ENCODE results near the gene FAM174A. TPM values are rescaled to one million over a fixed set of nuclear protein-coding genes. Genes with fewer than 3 reads are reported as not detected.
A peak's percentile ranks its signal among the peaks of the same experiment; 100 is the strongest.

FAM174A gene
- total and polyA plus RNA-seq, 4 donors, result 21.3 to 60.1 (median 41.3) TPM

- Histone ChIP-seq H3K27me3 (ENCODE audit: control insufficient read depth in 3 of 3, insufficient read depth in 3 of 3, low read length in 2 of 3) (no peaks in the 10 kb centered on the region), H3K9me3 (ENCODE audit: control insufficient read depth in 4 of 4, insufficient read depth in 3 of 4, low read length in 3 of 4) (no peaks in the 10 kb centered on the region), H3K4me3 (no peak overlapping the region), H3K27ac (ENCODE audit: low read depth in 1 of 2, low read length in 1 of 2) (no peak overlapping the region), H3K9ac (ENCODE audit: insufficient read depth in 1 of 2, low read length in 2 of 2) (no peak overlapping the region), H3K36me3 (ENCODE audit: control insufficient read depth in 4 of 4, insufficient read depth in 4 of 4, low read length in 4 of 4) (peaks cover 0 to 3% (median 1%) of the 10 kb centered on the region in 4 donors), H3K4me1 (ENCODE audit: control insufficient read depth in 5 of 5, insufficient read depth in 5 of 5, low read length in 5 of 5) (no peaks in the 10 kb centered on the region)
- ATAC-seq (ENCODE audit: insufficient read depth, low FRiP score) (no peak), DNase-seq (no peak)
- 91 to 95% methylated on average over 5 of the region's 5 CpGs for WGBS, 2 donors
- TF ChIP-seq, protein P1, sequence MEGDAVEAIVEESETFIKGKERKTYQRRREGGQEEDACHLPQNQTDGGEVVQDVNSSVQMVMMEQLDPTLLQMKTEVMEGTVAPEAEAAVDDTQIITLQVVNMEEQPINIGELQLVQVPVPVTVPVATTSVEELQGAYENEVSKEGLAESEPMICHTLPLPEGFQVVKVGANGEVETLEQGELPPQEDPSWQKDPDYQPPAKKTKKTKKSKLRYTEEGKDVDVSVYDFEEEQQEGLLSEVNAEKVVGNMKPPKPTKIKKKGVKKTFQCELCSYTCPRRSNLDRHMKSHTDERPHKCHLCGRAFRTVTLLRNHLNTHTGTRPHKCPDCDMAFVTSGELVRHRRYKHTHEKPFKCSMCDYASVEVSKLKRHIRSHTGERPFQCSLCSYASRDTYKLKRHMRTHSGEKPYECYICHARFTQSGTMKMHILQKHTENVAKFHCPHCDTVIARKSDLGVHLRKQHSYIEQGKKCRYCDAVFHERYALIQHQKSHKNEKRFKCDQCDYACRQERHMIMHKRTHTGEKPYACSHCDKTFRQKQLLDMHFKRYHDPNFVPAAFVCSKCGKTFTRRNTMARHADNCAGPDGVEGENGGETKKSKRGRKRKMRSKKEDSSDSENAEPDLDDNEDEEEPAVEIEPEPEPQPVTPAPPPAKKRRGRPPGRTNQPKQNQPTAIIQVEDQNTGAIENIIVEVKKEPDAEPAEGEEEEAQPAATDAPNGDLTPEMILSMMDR (IDR thresholded peaks at IDR 0.05; ENCODE audit: control extremely low read depth, extremely low read depth), result no peak
These were observed 49.7 kb downstream of the FAM174A start for GRCh38 chr5:100584889-100585288.

DNA sequence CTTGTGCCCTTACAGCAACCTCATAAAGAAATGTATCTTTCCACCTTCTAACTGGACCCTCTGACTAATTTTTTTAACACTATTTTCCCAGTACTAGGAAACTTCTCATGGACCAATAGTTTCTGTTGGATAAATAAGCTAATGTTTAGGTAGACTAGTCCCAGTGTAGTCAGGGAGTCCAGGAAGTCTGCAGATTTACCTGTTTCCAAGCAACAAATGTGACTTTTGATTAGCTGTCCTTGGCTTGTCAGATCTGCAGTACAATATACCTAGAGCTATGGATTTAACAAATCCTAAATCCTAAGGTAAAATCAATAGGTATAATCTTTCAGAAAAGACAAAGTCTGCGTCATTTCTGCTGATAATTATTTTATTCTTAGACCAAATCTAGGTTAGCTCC, 55.7 kb downstream of the FAM174A start:
- H3K4me3 ChIP-seq, result no peak overlapping the region
- ATAC-seq (ENCODE audit: insufficient read depth, low FRiP score), result no peak
- TF ChIP-seq, protein P1 (IDR thresholded peaks at IDR 0.05; ENCODE audit: control extremely low read depth, extremely low read depth), result no peak
- H3K4me1 ChIP-seq (ENCODE audit: control insufficient read depth in 5 of 5, insufficient read depth in 5 of 5, low read length in 5 of 5), result no peaks in the 10 kb centered on the region
- no peak for DNase-seq
- no peaks in the 10 kb centered on the region for H3K9me3 ChIP-seq (ENCODE audit: control insufficient read depth in 4 of 4, insufficient read depth in 3 of 4, low read length in 3 of 4)
- H3K9ac ChIP-seq (ENCODE audit: insufficient read depth in 1 of 2, low read length in 2 of 2), result no peak overlapping the region
- H3K27me3 ChIP-seq (ENCODE audit: control insufficient read depth in 3 of 3, insufficient read depth in 3 of 3, low read length in 2 of 3), result no peaks in the 10 kb centered on the region
- H3K27ac ChIP-seq (ENCODE audit: low read depth in 1 of 2, low read length in 1 of 2), result no peak overlapping the region
- peaks cover 0 to 2% (median 0%) of the 10 kb centered on the region in 4 donors for H3K36me3 ChIP-seq (ENCODE audit: control insufficient read depth in 4 of 4, insufficient read depth in 4 of 4, low read length in 4 of 4)
- WGBS, 2 donors, result 94 to 100% methylated on average over 1 of the region's 1 CpG

DNA sequence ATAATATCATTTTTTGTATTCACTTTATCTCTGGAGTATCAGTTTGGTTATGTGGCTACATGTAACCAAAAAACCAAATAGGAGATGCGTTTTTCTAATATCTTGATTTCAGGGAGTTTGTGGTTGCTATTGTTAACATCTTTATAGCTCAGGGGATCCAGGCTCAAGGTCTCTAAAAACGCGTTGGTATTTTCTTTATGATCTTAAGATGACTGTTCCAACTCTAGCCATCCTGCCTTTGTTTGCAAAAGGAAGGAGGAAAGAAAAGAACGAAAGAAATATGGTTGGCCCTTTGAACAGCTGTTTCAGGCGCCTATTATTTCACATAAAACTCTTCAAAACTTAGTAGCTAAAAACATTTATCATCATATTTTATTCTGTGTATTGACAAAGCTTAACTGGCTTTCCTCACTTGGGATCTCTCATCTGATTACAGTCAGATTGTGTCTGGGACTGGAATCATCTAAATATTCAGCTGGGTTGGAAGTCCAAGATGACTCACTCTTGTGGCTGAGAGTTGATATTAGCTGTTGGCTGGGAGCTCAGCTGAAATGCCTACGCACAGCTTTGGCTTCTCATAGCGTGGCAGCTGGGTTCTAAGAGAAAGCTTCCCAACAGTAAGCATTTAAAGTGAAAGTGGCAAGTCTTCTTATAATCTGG, 60.1 kb downstream of the FAM174A start:
- no peak overlapping the region for H3K9ac ChIP-seq (ENCODE audit: insufficient read depth in 1 of 2, low read length in 2 of 2)

More for the DNA sequence above, 60.1 kb downstream of the FAM174A start:
- H3K27ac ChIP-seq (ENCODE audit: low read depth in 1 of 2, low read length in 1 of 2), result no peak overlapping the region
- peak; percentile 79 for ATAC-seq (ENCODE audit: insufficient read depth, low FRiP score)
- TF ChIP-seq, protein P1 (IDR thresholded peaks at IDR 0.05; ENCODE audit: control extremely low read depth, extremely low read depth), result no peak
- H3K4me1 ChIP-seq (ENCODE audit: control insufficient read depth in 5 of 5, insufficient read depth in 5 of 5, low read length in 5 of 5), result peaks cover 0 to 6% (median 0%) of the 10 kb centered on the region in 5 donors
- 80 to 86% methylated on average over 7 of the region's 7 CpGs for WGBS, 2 donors
- no peaks in the 10 kb centered on the region for H3K9me3 ChIP-seq (ENCODE audit: control insufficient read depth in 4 of 4, insufficient read depth in 3 of 4, low read length in 3 of 4)
- H3K27me3 ChIP-seq (ENCODE audit: control insufficient read depth in 3 of 3, insufficient read depth in 3 of 3, low read length in 2 of 3), result no peaks in the 10 kb centered on the region
- H3K36me3 ChIP-seq (ENCODE audit: control insufficient read depth in 4 of 4, insufficient read depth in 4 of 4, low read length in 4 of 4), result no peaks in the 10 kb centered on the region
- H3K4me3 ChIP-seq, result no peak overlapping the region
- DNase-seq, result peak; percentile 55 to 79 (median 73)

Measured in lung (tissue), 12 donors.